BLaER1 treated with 17β-estradiol and CSF1 and Interleukin-3, amounts not matched to agents 10 nM and 100 nM (cell line): ENCODE measurements around the gene CFD.
"Not testable (repeated sequence)": the region's sequence is repeated elsewhere in the genome, so short reads cannot be mapped to it uniquely, and the experiment has no call there.

Source experiments
- H3K27ac ChIP-seq, 11 experiments: shearing (Covaris generic); formaldehyde crosslinking; 2 replicates each; pipeline ENCODE4 v1.8.1; 2022
- H3K27me3 ChIP-seq, 11 experiments: shearing (Covaris generic); formaldehyde crosslinking; 2 replicates each; pipeline ENCODE4 v1.8.1; 2022
- H3K36me3 ChIP-seq, 11 experiments: shearing (Covaris generic); formaldehyde crosslinking; 2 replicates each; pipeline ENCODE4 v1.8.1; 2022
- H3K4me1 ChIP-seq, 10 experiments: shearing (Covaris generic); formaldehyde crosslinking; 2 replicates each; pipeline ENCODE4 v1.8.1; 2022
- H3K4me2 ChIP-seq, 11 experiments: shearing (Covaris generic); formaldehyde crosslinking; 2 replicates each; pipeline ENCODE4 v1.8.1; 2022
- H3K4me3 ChIP-seq, 10 experiments: shearing (Covaris generic); formaldehyde crosslinking; 2 replicates each; pipeline ENCODE4 v1.8.1; 2022
- H3K9ac ChIP-seq, 11 experiments: shearing (Covaris generic); formaldehyde crosslinking; 2 replicates each; pipeline ENCODE4 v1.8.1; 2022
- H3K9me3 ChIP-seq, 11 experiments: shearing (Covaris generic); formaldehyde crosslinking; replicated peaks in 1 of 11; 2 replicates each; pipeline ENCODE4 v1.8.1; 2022
- H4K20me1 ChIP-seq, 11 experiments: shearing (Covaris generic); formaldehyde crosslinking; 2 replicates each; pipeline ENCODE4 v1.8.1; 2022
- Cebpa-rat ChIP-seq, 11 experiments: shearing (Covaris generic); IDR thresholded peaks; 2 replicates each; pipeline ENCODE4 v1.8.1; 2022

The CFD gene

GRCh38 chr19:848386-848921 lies 11.0 kb upstream of the CFD start:
- Histone ChIP-seq H4K20me1 (peaks cover 0 to 28% (median 0%) of the 10 kb centered on the region in 11 experiments; a peak in 8 of 22 replicates), H3K27ac (no peak overlapping the region), H3K4me1 (peaks cover 5 to 22% (median 9%) of the 10 kb centered on the region in 10 experiments; a peak in 15 of 20 replicates), H3K36me3 (no peaks in the 10 kb centered on the region), H3K4me2 (peak overlapping the region in 1 of 11 experiments; percentile 15; a peak in 2 of 22 replicates), H3K9ac (no peak overlapping the region), H3K4me3 (no peak overlapping the region), H3K9me3 (no peaks in the 10 kb centered on the region), H3K27me3 (peaks cover 72 to 94% (median 91%) of the 10 kb centered on the region in 11 experiments)
- TF ChIP-seq Cebpa-rat (IDR thresholded peaks at IDR 0.05): no peak

- H3K9ac ChIP-seq, H3K4me2 ChIP-seq, H3K4me3 ChIP-seq, H3K9me3 ChIP-seq, H3K27ac ChIP-seq, H3K36me3 ChIP-seq: not testable (repeated sequence)
- peaks cover 66 to 90% (median 85%) of the 10 kb centered on the region in 11 experiments for H3K27me3 ChIP-seq
- H3K4me1 ChIP-seq: peaks cover 5 to 22% (median 9%) of the 10 kb centered on the region in 10 experiments; a peak in 15 of 20 replicates
- H4K20me1 ChIP-seq: peaks cover 0 to 23% (median 0%) of the 10 kb centered on the region in 11 experiments; a peak in 8 of 22 replicates
Measured at GRCh38 chr19:849195-849594, 10.3 kb upstream of the CFD start.

GRCh38 chr19:850221-850978 lies 9.1 kb upstream of the CFD start:
- Histone ChIP-seq H3K4me3 (no peak overlapping the region), H3K4me1 (peaks cover 5 to 21% (median 9%) of the 10 kb centered on the region in 10 experiments; a peak in 14 of 20 replicates), H3K9me3 (no peaks in the 10 kb centered on the region), H3K27me3 (peaks cover 54 to 80% (median 73%) of the 10 kb centered on the region in 11 experiments), H3K9ac (peak overlapping the region in 2 of 11 experiments; percentile 11 to 29; a peak in 1 of 22 replicates), H3K36me3 (no peaks in the 10 kb centered on the region), H3K4me2 (peak overlapping the region in 5 of 11 experiments; percentile 22 to 70 (median 62); a peak in 8 of 22 replicates), H3K27ac (peak overlapping the region in 1 of 11 experiments; percentile 25; a peak in 1 of 22 replicates), H4K20me1 (peaks cover 0 to 13% (median 0%) of the 10 kb centered on the region in 11 experiments; a peak in 7 of 22 replicates)
- TF ChIP-seq Cebpa-rat (IDR thresholded peaks at IDR 0.05): no peak

GRCh38 chr19:850979-851335 lies 8.5 kb upstream of the CFD start:
- Histone ChIP-seq H4K20me1 (peaks cover 0 to 11% (median 0%) of the 10 kb centered on the region in 11 experiments; a peak in 7 of 22 replicates), H3K4me3 (no peak overlapping the region), H3K27ac (peak overlapping the region in 1 of 11 experiments; percentile 25; a peak in 1 of 22 replicates), H3K9ac (peak overlapping the region in 2 of 11 experiments; percentile 11 to 29; a peak in 1 of 22 replicates), H3K9me3 (no peaks in the 10 kb centered on the region), H3K36me3 (no peaks in the 10 kb centered on the region), H3K27me3 (peaks cover 49 to 74% (median 67%) of the 10 kb centered on the region in 11 experiments), H3K4me2 (peak overlapping the region in 5 of 11 experiments; percentile 22 to 70 (median 62); a peak in 7 of 22 replicates), H3K4me1 (peaks cover 5 to 21% (median 9%) of the 10 kb centered on the region in 10 experiments; a peak in 14 of 20 replicates)
- no peak for TF ChIP-seq Cebpa-rat (IDR thresholded peaks at IDR 0.05)

GRCh38 chr19:852136-853013 lies 7.1 kb upstream of the CFD start, which contains the start of gene ELANE:
Gene ELANE, plus strand, starts transcription at chr19:852303. Its CDS starts 26 bp downstream, at chr19:852329.
- H3K27ac ChIP-seq: no peak within 1 kb of the TSS
- no peaks in the 10 kb centered on the region for H3K9me3 ChIP-seq
- no peak for TF ChIP-seq Cebpa-rat (IDR thresholded peaks at IDR 0.05)
- peaks cover 0 to 5% (median 0%) of the 10 kb centered on the region in 11 experiments; a peak in 6 of 22 replicates for H4K20me1 ChIP-seq
- H3K4me3 ChIP-seq: no peak within 1 kb of the TSS
- no peaks in the 10 kb centered on the region for H3K36me3 ChIP-seq
- no peak within 1 kb of the TSS for H3K9ac ChIP-seq
- H3K4me1 ChIP-seq: peaks cover 5 to 22% (median 8%) of the 10 kb centered on the region in 10 experiments; a peak in 15 of 20 replicates
- no peak within 1 kb of the TSS for H3K4me2 ChIP-seq
- H3K27me3 ChIP-seq: peaks cover 35 to 63% (median 56%) of the 10 kb centered on the region in 11 experiments

- Histone ChIP-seq H3K9ac (no peak overlapping the region), H3K27ac (no peak overlapping the region), H3K4me3 (no peak overlapping the region), H3K9me3 (no peaks in the 10 kb centered on the region), H4K20me1 (no peaks in the 10 kb centered on the region; a peak in 5 of 22 replicates), H3K4me2 (no peak overlapping the region), H3K27me3 (peaks cover 27 to 63% (median 56%) of the 10 kb centered on the region in 11 experiments), H3K36me3 (no peaks in the 10 kb centered on the region), H3K4me1 (peaks cover 0 to 22% (median 5%) of the 10 kb centered on the region in 10 experiments; a peak in 13 of 20 replicates)
- no peak for TF ChIP-seq Cebpa-rat (IDR thresholded peaks at IDR 0.05)
Measured at GRCh38 chr19:853014-853585, 6.4 kb upstream of the CFD start.

- not testable (repeated sequence) for H3K9me3 ChIP-seq, H3K4me3 ChIP-seq, H3K36me3 ChIP-seq, H3K27ac ChIP-seq, H4K20me1 ChIP-seq, H3K9ac ChIP-seq, H3K4me2 ChIP-seq
- peaks cover 0 to 21% (median 5%) of the 10 kb centered on the region in 10 experiments; a peak in 15 of 20 replicates for H3K4me1 ChIP-seq
- peaks cover 23 to 63% (median 56%) of the 10 kb centered on the region in 11 experiments for H3K27me3 ChIP-seq
Measured at GRCh38 chr19:853614-854220, 5.7 kb upstream of the CFD start.

- H3K4me2 ChIP-seq: no peak overlapping the region
- H3K4me3 ChIP-seq: no peak overlapping the region
- no peak for TF ChIP-seq Cebpa-rat (IDR thresholded peaks at IDR 0.05)
- no peaks in the 10 kb centered on the region for H3K36me3 ChIP-seq
- no peak overlapping the region for H3K9ac ChIP-seq
- peaks cover 0 to 5% (median 0%) of the 10 kb centered on the region in 11 experiments; a peak in 1 of 22 replicates for H3K9me3 ChIP-seq
- H3K4me1 ChIP-seq: peaks cover 5 to 29% (median 13%) of the 10 kb centered on the region in 10 experiments; a peak in 19 of 20 replicates
- peaks cover 24 to 63% (median 56%) of the 10 kb centered on the region in 11 experiments for H3K27me3 ChIP-seq
- no peak overlapping the region for H3K27ac ChIP-seq
- H4K20me1 ChIP-seq: peaks cover 0 to 8% (median 0%) of the 10 kb centered on the region in 11 experiments; a peak in 8 of 22 replicates
Measured at GRCh38 chr19:854549-854948, 4.9 kb upstream of the CFD start.
